Esophagus squamous epithelium (tissue), 5 donors: ENCODE measurements around the gene NAA50. TPM values are rescaled to one million over a fixed set of nuclear protein-coding genes. Genes with fewer than 3 reads are reported as not detected.

Source experiments
- DNase-seq: peaks from one replicate; lab custom pipeline; 2025; lab: John Stamatoyannopoulos, UW
- H3K27ac ChIP-seq, 4 donors: fragments of 200-600 bp; sonication (generic); one replicate each; pipeline ENCODE4 v1.5.1; 2016 to 2019; ENCODE audit warnings: mild to moderate bottlenecking in 1 of 4
- H3K27me3 ChIP-seq, 4 donors: fragments of 200-600 bp; sonication (generic); 1 replicate in 3 of 4; 2 replicates in 1 of 4; pipeline versions ENCODE4 v1.5.1 to v1.6.0; 2017 to 2021; ENCODE audit warnings: antibody characterized with exemption in 1 of 4
- H3K36me3 ChIP-seq, 3 donors: fragments of 200-600 bp; sonication (generic); one replicate each; pipeline ENCODE4 v1.5.1; 2016 to 2019
- H3K4me1 ChIP-seq, 3 donors: fragments of 200-600 bp; sonication (generic); one replicate each; pipeline ENCODE4 v1.5.1; 2017 to 2019
- H3K4me3 ChIP-seq, 4 donors: fragments of 200-600 bp; sonication (generic); 1 replicate in 3 of 4; 2 replicates in 1 of 4; pipeline ENCODE4 v1.5.1; 2016 to 2019; ENCODE audit warnings: mild to moderate bottlenecking in 2 of 4, moderate library complexity in 1 of 4
- H3K9me3 ChIP-seq, 3 donors: fragments of 200-600 bp; sonication (generic); one replicate each; pipeline ENCODE4 v1.5.1; 2016 to 2019
- POLR2A ChIP-seq, 4 donors: fragments of 450-650 bp; IDR thresholded peaks; one replicate each; pipeline ENCODE4 v1.6.1; 2017; ENCODE audit warnings: antibody characterized with exemption in 4 of 4, mild to moderate bottlenecking in 4 of 4, moderate library complexity in 3 of 4
- WGBS, 2 donors: methylation state at CpG; one replicate each; pipeline ENCODE4 v1.1.5; 2018; 5-methylcytosine and 5-hydroxymethylcytosine counted together
- intact Hi-C: fragments of 100-400 bp; cut with DNase I; formaldehyde crosslinking; loops from one replicate; pipeline ENCODE4 v1.15.0; 2022
- total RNA-seq, 4 donors: library from RNA; depleted of rRNA; stranded (reverse); fragments of >200 nt; gene quantifications; one replicate each; pipeline ENCODE4 v1.1.0, GENCODE V29; 2016
- TF ChIP-seq, protein P1 (sequence below), 6 experiments: fragments of 450-650 bp in 4 of 6; fragments of 200-600 bp in 2 of 6; sonication (generic) in 2 of 6; IDR thresholded peaks; one replicate each; pipeline ENCODE4 v1.5.1; 2016 to 2019; ENCODE audit warnings: antibody characterized with exemption in 6 of 6, mild to moderate bottlenecking in 4 of 6, moderate library complexity in 4 of 6
- donor health status: DM: yes; HTN: yes; CAD: no.

The NAA50 gene
- total RNA-seq, 4 donors from 2014 or later, result 142 to 248 (median 228) TPM

GRCh38 chr3:113730550-113730949, 15.5 kb downstream of the NAA50 start:
- intact Hi-C loops, result no loop called here
- Histone ChIP-seq H3K27me3 (no peaks in the 10 kb centered on the region), H3K4me3 (no peak overlapping the region), H3K27ac (no peak overlapping the region), H3K36me3 (peaks cover 0 to 7% (median 0%) of the 10 kb centered on the region in 3 donors), H3K4me1 (peaks cover 0 to 4% (median 0%) of the 10 kb centered on the region in 3 donors), H3K9me3 (no peaks in the 10 kb centered on the region)
- WGBS, 2 donors, result 67 to 87% methylated on average over 1 of the region's 1 CpG
- TF ChIP-seq, protein P1, sequence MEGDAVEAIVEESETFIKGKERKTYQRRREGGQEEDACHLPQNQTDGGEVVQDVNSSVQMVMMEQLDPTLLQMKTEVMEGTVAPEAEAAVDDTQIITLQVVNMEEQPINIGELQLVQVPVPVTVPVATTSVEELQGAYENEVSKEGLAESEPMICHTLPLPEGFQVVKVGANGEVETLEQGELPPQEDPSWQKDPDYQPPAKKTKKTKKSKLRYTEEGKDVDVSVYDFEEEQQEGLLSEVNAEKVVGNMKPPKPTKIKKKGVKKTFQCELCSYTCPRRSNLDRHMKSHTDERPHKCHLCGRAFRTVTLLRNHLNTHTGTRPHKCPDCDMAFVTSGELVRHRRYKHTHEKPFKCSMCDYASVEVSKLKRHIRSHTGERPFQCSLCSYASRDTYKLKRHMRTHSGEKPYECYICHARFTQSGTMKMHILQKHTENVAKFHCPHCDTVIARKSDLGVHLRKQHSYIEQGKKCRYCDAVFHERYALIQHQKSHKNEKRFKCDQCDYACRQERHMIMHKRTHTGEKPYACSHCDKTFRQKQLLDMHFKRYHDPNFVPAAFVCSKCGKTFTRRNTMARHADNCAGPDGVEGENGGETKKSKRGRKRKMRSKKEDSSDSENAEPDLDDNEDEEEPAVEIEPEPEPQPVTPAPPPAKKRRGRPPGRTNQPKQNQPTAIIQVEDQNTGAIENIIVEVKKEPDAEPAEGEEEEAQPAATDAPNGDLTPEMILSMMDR (IDR thresholded peaks at IDR 0.05), result no peak
- TF ChIP-seq POLR2A (IDR thresholded peaks at IDR 0.05), result no peak
- DNase-seq, result no peak

- peaks cover 0 to 7% (median 0%) of the 10 kb centered on the region in 3 donors for H3K4me1 ChIP-seq
- intact Hi-C loops, result loop anchor here (10.0 kb wide), 1 partner anchor 186 kb away; no protein-coding TSS in a partner anchor
- no peak for DNase-seq
- H3K4me3 ChIP-seq, result no peak overlapping the region
- no peaks in the 10 kb centered on the region for H3K9me3 ChIP-seq
- WGBS, 2 donors, result 98 to 100% methylated on average over 2 of the region's 2 CpGs
- H3K27ac ChIP-seq, result no peak overlapping the region
- no peaks in the 10 kb centered on the region for H3K27me3 ChIP-seq
- TF ChIP-seq POLR2A (IDR thresholded peaks at IDR 0.05), result no peak
- TF ChIP-seq, protein P1 (IDR thresholded peaks at IDR 0.05), result no peak
- H3K36me3 ChIP-seq, result peaks cover 0 to 8% (median 0%) of the 10 kb centered on the region in 3 donors
These were observed 17.4 kb downstream of the NAA50 start for GRCh38 chr3:113728661-113729060.

DNA sequence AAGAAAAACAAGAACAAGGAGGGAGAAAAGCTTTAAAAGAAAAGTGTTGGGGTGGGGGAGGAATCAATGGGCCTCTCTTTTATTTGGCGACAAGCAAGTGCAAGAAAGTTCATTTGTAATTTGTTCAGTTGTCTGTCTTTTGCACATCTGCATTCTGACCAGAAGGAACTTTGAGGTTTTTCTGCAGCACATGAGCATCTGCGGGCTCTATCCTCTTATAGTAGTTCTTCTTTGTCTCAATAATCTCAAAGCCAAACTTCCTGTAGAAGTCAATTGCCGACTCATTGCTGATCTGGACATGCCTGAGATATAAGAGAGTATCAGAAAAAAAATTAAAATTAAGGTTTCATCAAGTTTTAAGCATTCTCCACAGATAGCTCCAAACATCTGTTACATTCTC, 24.4 kb downstream of the NAA50 start:
- 60 to 66% methylated on average over 3 of the region's 3 CpGs for WGBS, 2 donors
- TF ChIP-seq, protein P1 (IDR thresholded peaks at IDR 0.05), result no peak
- TF ChIP-seq POLR2A (IDR thresholded peaks at IDR 0.05), result no peak
- Histone ChIP-seq H3K27me3 (no peaks in the 10 kb centered on the region), H3K4me1 (peaks cover 0 to 7% (median 0%) of the 10 kb centered on the region in 3 donors), H3K4me3 (no peak overlapping the region), H3K27ac (no peak overlapping the region), H3K36me3 (peaks cover 4 to 63% (median 6%) of the 10 kb centered on the region in 3 donors), H3K9me3 (no peaks in the 10 kb centered on the region)
- DNase-seq, result no peak
- intact Hi-C loops, result loop anchor here (10.0 kb wide), 1 partner anchor 193 kb away; no protein-coding TSS in a partner anchor

DNA sequence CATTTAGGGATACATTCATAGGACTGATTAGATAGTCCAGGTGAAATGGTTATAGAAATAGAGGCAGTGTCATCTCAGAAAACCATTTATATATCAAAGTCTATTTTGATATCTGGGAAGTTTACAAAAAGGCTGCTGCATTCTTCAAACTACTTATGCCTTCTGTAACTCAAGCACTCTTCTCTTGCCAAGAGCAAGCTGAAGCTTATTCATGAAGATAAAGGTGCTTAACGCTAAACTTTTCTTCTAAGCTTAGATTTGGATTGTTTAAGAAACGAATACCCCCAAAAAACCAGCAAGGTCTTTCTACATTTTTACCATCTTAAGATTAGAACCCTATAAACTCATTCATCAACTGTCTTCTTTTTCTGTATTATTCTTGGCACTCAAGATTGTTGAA, 26.3 kb downstream of the NAA50 start:
- intact Hi-C loops, result loop anchor here (10.0 kb wide), 1 partner anchor 195 kb away; no protein-coding TSS in a partner anchor
- no peaks in the 10 kb centered on the region for H3K9me3 ChIP-seq
- no peak overlapping the region for H3K4me3 ChIP-seq
- TF ChIP-seq, protein P1 (IDR thresholded peaks at IDR 0.05), result no peak
- TF ChIP-seq POLR2A (IDR thresholded peaks at IDR 0.05), result no peak
- H3K27me3 ChIP-seq, result no peaks in the 10 kb centered on the region
- 81 to 91% methylated on average over 2 of the region's 2 CpGs for WGBS, 2 donors
- H3K4me1 ChIP-seq, result no peaks in the 10 kb centered on the region
- DNase-seq, result no peak
- H3K36me3 ChIP-seq, result peaks cover 4 to 70% (median 6%) of the 10 kb centered on the region in 3 donors
- no peak overlapping the region for H3K27ac ChIP-seq

- H3K27me3 ChIP-seq, result no peaks in the 10 kb centered on the region
- no peaks in the 10 kb centered on the region for H3K9me3 ChIP-seq
- intact Hi-C loops, result no loop called here
- 88 to 100% methylated on average over 1 of the region's 1 CpG for WGBS, 2 donors
- H3K36me3 ChIP-seq, result peaks cover 4 to 70% (median 6%) of the 10 kb centered on the region in 3 donors
- no peak overlapping the region for H3K27ac ChIP-seq
- no peaks in the 10 kb centered on the region for H3K4me1 ChIP-seq
- H3K4me3 ChIP-seq, result no peak overlapping the region
- TF ChIP-seq, protein P1 (IDR thresholded peaks at IDR 0.05), result no peak
- no peak for TF ChIP-seq POLR2A (IDR thresholded peaks at IDR 0.05)
- DNase-seq, result no peak
These were observed 26.8 kb downstream of the NAA50 start for GRCh38 chr3:113719294-113719693.
